Measurements from ENCODE around the gene CCL22. TPM values are rescaled to one million over a fixed set of nuclear protein-coding genes. Genes with fewer than 3 reads are reported as not detected.

Gene CCL22
- total and polyA plus RNA-seq, 2 of the 4 experiments (the other 2 are of a cell fraction): not detected

- H2BK120ac ChIP-seq (ENCODE audit: low read depth, low read length): no peak overlapping the region
- no peak overlapping the region for H2AFZ ChIP-seq (replicated peaks; ENCODE audit: low read length, poor library complexity)
Observed at GRCh38 chr16:57366544-57367040, 8.0 kb downstream of the CCL22 start.

More at GRCh38 chr16:57366544-57367040, 8.0 kb downstream of the CCL22 start:
- H3K14ac ChIP-seq (replicated peaks; ENCODE audit: low read depth, low read length): no peak overlapping the region
- no peaks in the 10 kb centered on the region for H3K9me1 ChIP-seq (ENCODE audit: insufficient read depth, low read length)
- in situ Hi-C loops (cut with MboI; ENCODE audit: low sequenced_read_pairs) (no loop called here), dilution Hi-C loops (cut with HindIII; ENCODE audit: low sequenced_read_pairs, unreplicated experiment) (no loop called here), intact Hi-C loops (cut with micrococcal nuclease) (no loop called here)
- no peak overlapping the region for H3K9ac ChIP-seq (ENCODE audit: low read depth, low read length)
- no peak overlapping the region for H4K8ac ChIP-seq (ENCODE audit: low read depth in 2 of 2, low read length in 2 of 2)
- no peak overlapping the region for H3K27ac ChIP-seq (ENCODE audit: insufficient read depth, low read length)
- no peaks in the 10 kb centered on the region for H4K20me1 ChIP-seq (ENCODE audit: insufficient read depth, low read length)
- no peak overlapping the region for H4K91ac ChIP-seq (ENCODE audit: insufficient read depth, low read depth, low read length)
- H3K36me3 ChIP-seq (ENCODE audit: control insufficient read depth, insufficient read depth, low read length): no peaks in the 10 kb centered on the region
- H3K18ac ChIP-seq (ENCODE audit: low read depth, low read length): no peak overlapping the region
- no peak overlapping the region for H2BK5ac ChIP-seq (ENCODE audit: low read depth, low read length, poor library complexity, severe bottlenecking)
- no peak overlapping the region for H2AK9ac ChIP-seq (replicated peaks; ENCODE audit: low read depth, low read length, poor library complexity)
- TF ChIP-seq RCOR1 (IDR thresholded peaks at IDR 0.05; ENCODE audit: insufficient replicate concordance, low read length): no peak
- TF ChIP-seq CHD1 (IDR thresholded peaks at IDR 0.05; ENCODE audit: low read depth, low read length): no peak
- TF ChIP-seq MAFK (IDR thresholded peaks at IDR 0.05; ENCODE audit: low read depth, low read length): no peak
- TF ChIP-seq CEBPB (IDR thresholded peaks at IDR 0.05; ENCODE audit: low read depth, low read length): no peak
- TF ChIP-seq CTCF (conservative IDR thresholded peaks at IDR 0.05; ENCODE audit: low read depth, low read length): no peak
- TF ChIP-seq RFX5 (IDR thresholded peaks at IDR 0.05; ENCODE audit: low read depth, low read length): no peak
- no peak for TF ChIP-seq NFE2L2 (IDR thresholded peaks at IDR 0.05; ENCODE audit: low read depth, low read length)
- TF ChIP-seq POLR2A (IDR thresholded peaks at IDR 0.05; ENCODE audit: low read depth, low read length): no peak
- no peak for TF ChIP-seq RAD21 (IDR thresholded peaks at IDR 0.05; ENCODE audit: low read length)
- no peak for TF ChIP-seq BHLHE40 (IDR thresholded peaks at IDR 0.05; ENCODE audit: low read depth, low read length)
- no peak for TF ChIP-seq SMC3 (IDR thresholded peaks at IDR 0.05; ENCODE audit: low read depth, low read length)
- TF ChIP-seq MAZ (IDR thresholded peaks at IDR 0.05; ENCODE audit: borderline replicate concordance, low read depth, low read length): no peak
- no peak for TF ChIP-seq ELK1 (IDR thresholded peaks at IDR 0.05; ENCODE audit: borderline replicate concordance, low read depth, low read length)
- TF ChIP-seq MXI1 (IDR thresholded peaks at IDR 0.05; ENCODE audit: borderline replicate concordance, low read depth, low read length): no peak
- no peak for TF ChIP-seq USF2 (IDR thresholded peaks at IDR 0.05; ENCODE audit: low read depth, low read length)
- TF ChIP-seq FOS (IDR thresholded peaks at IDR 0.05; ENCODE audit: low read depth, low read length): no peak
- no peak overlapping the region for H4K5ac ChIP-seq (ENCODE audit: low read depth, low read length)
- no peaks in the 10 kb centered on the region for H3K79me1 ChIP-seq (ENCODE audit: low read depth in 1 of 2, low read length in 2 of 2)
- H3K23ac ChIP-seq (ENCODE audit: low read depth, low read length): no peak overlapping the region
- peaks cover 62% of the 10 kb centered on the region for H3K27me3 ChIP-seq (ENCODE audit: control insufficient read depth, insufficient read depth, low read length)
- POLR2A ChIA-PET (ENCODE audit: unreplicated experiment): no interaction called here
- no peak overlapping the region for H2BK15ac ChIP-seq (ENCODE audit: low read depth, low read length)
- WGBS, 2 experiments (ENCODE audit: extremely low coverage in 2 of 2, insufficient read length in 1 of 2): 20% methylated on average over 1 of the region's 6 CpGs; no CpG with 5 or more reads in 1 of the 2 experiments
- DNase-seq (no peak), ATAC-seq (ENCODE audit: low read depth) (no peak)
- no peaks in the 10 kb centered on the region for H3K9me3 ChIP-seq (ENCODE audit: control insufficient read depth, insufficient read depth, low read length)
- no peak overlapping the region for H3K56ac ChIP-seq (ENCODE audit: extremely low read depth, insufficient read depth, low read length)
- no TSS peak for BruUV-seq (replicated peaks)
- H2BK20ac ChIP-seq (ENCODE audit: low read depth, low read length): no peak overlapping the region
- no peak overlapping the region for H2AK5ac ChIP-seq (ENCODE audit: low read depth, low read length)
- H3K4me1 ChIP-seq (ENCODE audit: control insufficient read depth, insufficient read depth, low read length): no peaks in the 10 kb centered on the region
- CTCF ChIA-PET: no interaction called here
- no peak overlapping the region for H3K4me3 ChIP-seq (ENCODE audit: insufficient read depth, low read depth, low read length)
- H3K4ac ChIP-seq (ENCODE audit: low read depth, low read length): no peak overlapping the region
- no peak overlapping the region for H3K4me2 ChIP-seq (ENCODE audit: low read depth, low read length)

All from IMR-90 (cell line).